HCT116 (cell line): ENCODE data around the gene PYGL. TPM values are rescaled to one million over a fixed set of nuclear protein-coding genes. Genes with fewer than 3 reads are reported as not detected.

Source experiments
- ATAC-seq: fragments of 200-7000 bp; cut with Tn5 transposase; 2 replicates; pipeline ENCODE4 v1.9.1; 2020; ENCODE audit warnings: mild to moderate bottlenecking, moderate library complexity
- BruUV-seq: library from RNA; stranded (reverse); fragments of 400-500 nt; replicated peaks from 2 replicates; lab custom pipeline; 2021; lab: Mats Ljungman, UMichigan
- CTCF ChIA-PET: fragments of 300-600 bp; sonication (Branson Sonifier 250); formaldehyde crosslinking; loops from one replicate; lab custom pipeline; 2021; ENCODE audit warnings: antibody characterized with exemption; lab: Charles Lee
- POLR2A ChIA-PET: fragments of 300-600, 350-600 bp; sonication (Branson Sonifier 250); formaldehyde crosslinking; loops from one replicate; lab custom pipeline; 2021; ENCODE audit warnings: antibody characterized with exemption; lab: Charles Lee
- RAD21 ChIA-PET, 2 experiments: fragments of 300-600 bp; sonication (Branson Sonifier 250); formaldehyde crosslinking; loops; one replicate each; lab custom pipeline; 2023; ENCODE audit warnings: low total read pairs in 2 of 2; ENCODE audit not compliant: uncharacterized antibody in 2 of 2, unreplicated experiment in 2 of 2, low non-redundant PET in 1 of 2; lab: Charles Lee
- DNase-seq: peaks from one replicate; pipeline ENCODE4 v3.0.0-alpha.2; 2010; ENCODE audit warnings: low read depth, low spot score
- H2AFZ ChIP-seq: fragments of 200-600 bp; shearing (Covaris generic), sonication (generic); 2 replicates; pipeline ENCODE4 v1.6.1; 2017; ENCODE audit warnings: low read depth, mixed run types, mixed read lengths, antibody characterized with exemption, low read length; ENCODE audit not compliant: poor library complexity, severe bottlenecking
- H3K27ac ChIP-seq: 2 replicates; pipeline ENCODE4 v1.5.1; 2012; ENCODE audit warnings: low read depth, low read length
- H3K27me3 ChIP-seq: fragments of 200-600 bp; sonication (generic); 2 replicates; pipeline ENCODE4 v1.6.1; 2016; ENCODE audit warnings: mixed run types, low read length, mixed read lengths; ENCODE audit not compliant: insufficient read depth
- H3K36me3 ChIP-seq, 2 experiments: fragments of 200-500 bp in 1 of 2; fragments of 200-600 bp in 1 of 2; sonication (Bioruptor generic) in 1 of 2; sonication (generic) in 1 of 2; 2 replicates each; pipeline versions ENCODE4 v1.5.1 to v1.6.1; 2014 to 2016; ENCODE audit warnings: low read length in 2 of 2, inconsistent platforms in 1 of 2, mixed read lengths in 1 of 2, mixed run types in 1 of 2; ENCODE audit not compliant: insufficient read depth in 2 of 2, control insufficient read depth in 1 of 2
- H3K4me1 ChIP-seq, 2 experiments: fragments of 200-600 bp in 1 of 2; sonication (generic) in 1 of 2; 2 replicates each; pipeline versions ENCODE4 v1.5.1 to v1.6.1; 2012 to 2017; ENCODE audit warnings: low read length in 2 of 2, inconsistent platforms in 1 of 2, mild to moderate bottlenecking in 1 of 2, mixed read lengths in 1 of 2, mixed run types in 1 of 2, moderate library complexity in 1 of 2; ENCODE audit not compliant: insufficient read depth in 2 of 2, control insufficient read depth in 1 of 2
- H3K4me2 ChIP-seq: fragments of 200-600 bp; sonication (generic); 2 replicates; pipeline ENCODE4 v1.6.1; 2017; ENCODE audit warnings: mixed run types, low read length, mixed read lengths
- H3K4me3 ChIP-seq, 2 experiments: fragments of 200-600 bp in 1 of 2; sonication (generic) in 1 of 2; replicated peaks in 1 of 2; 2 replicates each; pipeline ENCODE4 v1.5.1; 2011 to 2016; ENCODE audit warnings: low read length in 2 of 2, control low read depth in 1 of 2, low read depth in 1 of 2, mild to moderate bottlenecking in 1 of 2, mixed read lengths in 1 of 2, mixed run types in 1 of 2
- H3K79me2 ChIP-seq: fragments of 200-600 bp; sonication (generic); 2 replicates; pipeline ENCODE4 v1.6.1; 2017; ENCODE audit warnings: mild to moderate bottlenecking, mixed run types, low read length, moderate library complexity, mixed read lengths; ENCODE audit not compliant: insufficient read depth
- H3K9ac ChIP-seq: fragments of 200-600 bp; sonication (generic); 2 replicates; pipeline ENCODE4 v1.6.1; 2016; ENCODE audit warnings: low read length, mixed read lengths
- H3K9me2 ChIP-seq: fragments of 200-600 bp; sonication (generic), shearing (Covaris generic); 2 replicates; pipeline ENCODE4 v1.6.1; 2017; ENCODE audit warnings: mixed run types, mild to moderate bottlenecking, moderate library complexity; ENCODE audit not compliant: insufficient read depth
- H3K9me3 ChIP-seq, 2 experiments: fragments of 200-500 bp in 1 of 2; fragments of 200-600 bp in 1 of 2; sonication (Bioruptor generic) in 1 of 2; sonication (generic) in 1 of 2; 2 replicates each; pipeline ENCODE4 v1.6.1; 2014 to 2017; ENCODE audit warnings: low read length in 2 of 2, mixed read lengths in 2 of 2, inconsistent platforms in 1 of 2, low read depth in 1 of 2, mild to moderate bottlenecking in 1 of 2, mixed run types in 1 of 2, moderate library complexity in 1 of 2; ENCODE audit not compliant: control insufficient read depth in 1 of 2, insufficient read depth in 1 of 2
- H4K20me1 ChIP-seq: fragments of 200-600 bp; sonication (generic), shearing (Covaris generic); 2 replicates; pipeline ENCODE4 v1.6.1; 2017; ENCODE audit warnings: mixed run types, mild to moderate bottlenecking, moderate library complexity; ENCODE audit not compliant: insufficient read depth
- CBX3 ChIP-seq: IDR thresholded peaks from 2 replicates; pipeline ENCODE4 v1.6.1; 2012; ENCODE audit warnings: low read depth
- CEBPB ChIP-seq: IDR thresholded peaks from 2 replicates; pipeline ENCODE4 v1.6.1; 2012; ENCODE audit warnings: low read depth
- REST ChIP-seq: IDR thresholded peaks from 2 replicates; pipeline ENCODE4 v1.6.1; 2012; ENCODE audit warnings: low read depth
- TCF7L2 ChIP-seq: IDR thresholded peaks from 2 replicates; pipeline ENCODE4 v1.7.0; 2011; ENCODE audit warnings: borderline replicate concordance, inconsistent platforms; ENCODE audit not compliant: insufficient read depth, insufficient read length; ENCODE audit errors: extremely low read depth
- YY1 ChIP-seq: IDR thresholded peaks from 2 replicates; pipeline ENCODE4 v1.6.1; 2011; ENCODE audit warnings: low read length, low read depth, moderate library complexity, mild to moderate bottlenecking; ENCODE audit not compliant: insufficient replicate concordance; ENCODE audit errors: extremely low read depth
- ZNF274 ChIP-seq: fragments of 200-500 bp; sonication (Bioruptor generic); IDR thresholded peaks from 2 replicates; pipeline ENCODE4 v1.6.1; 2014; ENCODE audit warnings: mild to moderate bottlenecking, low read depth, low read length, inconsistent platforms
- intact Hi-C: fragments of 100-400 bp; cut with micrococcal nuclease; formaldehyde crosslinking; loops from 2 replicates; pipeline ENCODE4 v1.10.0; 2022
- total RNA-seq: library from RNA; stranded (reverse); gene quantifications from one replicate; pipeline ENCODE4 v1.2.1, GENCODE V29; 2021; ENCODE audit not compliant: unreplicated experiment

The PYGL gene
- total RNA-seq, 1 experiment from 2014 or later, result 173 TPM

- Histone ChIP-seq H3K9me2 (no peaks in the 10 kb centered on the region), H3K27ac (no peak overlapping the region), H3K79me2 (peaks cover 11% of the 10 kb centered on the region)
- TF ChIP-seq TCF7L2, result no peak
- no peak for TF ChIP-seq REST
- no peak for TF ChIP-seq CEBPB
- no peak for TF ChIP-seq YY1
- no peak for TF ChIP-seq ZNF274
- TF ChIP-seq CBX3, result no peak
- TF ChIP-seq, all 23 proteins: peak for 0
- ChIA-PET POLR2A (no interaction called here), RAD21 (no interaction called here), CTCF (no interaction called here)
- H3K27me3 ChIP-seq, result no peaks in the 10 kb centered on the region
- no peak overlapping the region for H3K4me3 ChIP-seq
- intact Hi-C loops, result no loop called here
- no peak for DNase-seq
- no TSS peak for BruUV-seq
- peaks cover 3 to 7% of the 10 kb centered on the region in 2 experiments; a peak in 3 of 4 replicates for H3K4me1 ChIP-seq
- H2AFZ ChIP-seq, result no peak overlapping the region
- no peak for ATAC-seq
- H3K4me2 ChIP-seq, result no peak overlapping the region
- no peaks in the 10 kb centered on the region for H4K20me1 ChIP-seq
- no peaks in the 10 kb centered on the region for H3K36me3 ChIP-seq
- no peaks in the 10 kb centered on the region for H3K9me3 ChIP-seq
- no peak overlapping the region for H3K9ac ChIP-seq
Observed at GRCh38 chr14:50948205-50948604, 3.9 kb upstream of the PYGL start.
